AG08395 (cell line): Measurements from ENCODE around the gene OCIAD2.
"Not testable (repeated sequence)": the region's sequence is repeated elsewhere in the genome, so short reads cannot be mapped to it uniquely, and the experiment has no call there.

Experiments used
- DNase-seq: peaks from one replicate; pipeline ENCODE4 v3.0.0; 2012; ENCODE audit warnings: mixed read lengths, low spot score

Gene OCIAD2

GRCh38 chr4:48854395-48854683 is 52.2 kb downstream of the OCIAD2 start:
- no peak for DNase-seq

GRCh38 chr4:48853604-48854394 is 52.8 kb downstream of the OCIAD2 start:
- no peak for DNase-seq

- no peak for DNase-seq
Observed at GRCh38 chr4:48851651-48852050, 54.9 kb downstream of the OCIAD2 start.

- DNase-seq, result not testable (repeated sequence)
Observed at GRCh38 chr4:48848799-48849198, 57.8 kb downstream of the OCIAD2 start.

DNA sequence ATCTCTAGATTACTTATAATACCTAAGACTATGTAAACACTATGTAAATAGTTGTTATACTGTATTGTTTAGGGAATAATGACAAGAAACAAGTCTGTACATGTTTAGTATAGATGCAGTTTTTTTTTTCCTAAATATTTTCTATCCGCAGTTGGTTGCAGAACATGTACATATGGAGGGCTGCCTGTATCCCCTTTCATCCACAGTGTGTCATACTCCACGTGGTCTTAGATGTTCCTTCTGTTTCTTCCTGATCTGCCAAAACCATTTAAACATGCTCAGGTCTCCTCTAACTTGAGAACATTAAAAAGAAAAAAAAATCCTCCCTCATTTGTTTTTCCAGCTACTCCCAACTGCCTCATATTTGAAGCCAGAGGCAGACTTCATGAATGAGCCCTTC is 61.7 kb downstream of the OCIAD2 start:
- no peak for DNase-seq

DNA sequence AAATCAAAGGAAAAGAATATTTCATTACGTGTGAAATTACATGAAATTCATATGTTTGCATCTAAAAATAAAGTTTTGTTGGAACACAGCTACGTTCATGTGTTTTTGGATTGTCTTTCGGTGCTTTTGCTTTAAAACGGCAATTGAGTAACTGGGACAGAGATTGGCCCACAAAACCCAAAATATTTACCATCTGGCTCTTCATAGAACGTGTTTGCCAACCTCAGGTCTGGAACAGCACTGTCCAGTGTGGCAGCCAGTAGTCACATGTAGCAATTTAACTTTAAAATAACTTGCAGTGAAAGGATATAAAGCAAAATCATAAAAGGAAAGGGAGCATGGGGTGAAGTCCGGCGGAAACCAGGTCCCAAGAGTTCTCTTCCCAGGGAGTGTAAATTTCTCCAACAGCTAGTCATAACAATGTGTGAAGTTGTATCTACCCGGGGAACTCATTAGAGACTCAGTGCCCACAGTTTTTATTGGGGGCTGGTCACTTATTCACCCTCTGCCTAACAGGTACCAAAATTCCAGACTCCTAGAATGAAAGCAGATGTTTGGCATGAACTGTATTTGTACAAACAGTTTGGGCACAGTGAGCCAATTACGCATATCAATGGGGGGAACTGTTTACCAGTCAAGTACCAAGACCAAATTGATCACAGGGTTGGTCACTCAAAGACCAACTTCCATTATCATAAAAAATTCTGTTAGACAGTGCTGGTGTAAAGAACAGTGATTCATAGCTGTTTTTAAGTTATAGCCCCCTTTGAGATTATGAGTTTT is 65.3 kb downstream of the OCIAD2 start:
- no peak for DNase-seq

DNA sequence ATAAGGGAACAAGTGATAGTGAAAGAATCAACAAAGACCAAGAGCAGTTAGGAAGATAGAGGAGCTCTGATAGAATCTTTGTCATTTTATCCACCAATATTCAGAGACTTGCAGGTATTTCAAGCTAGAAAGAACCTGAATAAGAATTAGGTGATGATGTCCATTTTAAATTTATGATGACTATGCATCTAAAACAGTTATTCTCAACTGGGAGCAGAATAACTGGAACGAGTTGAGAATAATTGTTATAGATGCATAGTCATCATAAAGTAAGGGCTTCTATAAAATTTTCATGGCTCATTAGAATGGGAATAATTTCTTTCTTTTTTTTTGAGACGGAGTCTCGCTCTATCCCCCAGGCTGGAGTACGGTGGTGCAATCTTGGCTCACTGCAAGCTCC is 69.9 kb downstream of the OCIAD2 start:
- DNase-seq, result no peak
